HG03175 (cell line): ENCODE results near the gene SLC4A5.

Source experiments
- ATAC-seq: cut with Tn5 transposase; IDR thresholded peaks from one replicate; pipeline ENCODE4 v1.9.1; 2021; ENCODE audit warnings: mild to moderate bottlenecking, moderate library complexity; ENCODE audit not compliant: unreplicated experiment

The SLC4A5 gene

GRCh38 chr2:74343316-74343715 is at the start of gene SLC4A5:
Gene SLC4A5 (minus strand): TSS chr2:74343416. CDS start chr2:74315023, 28,393 bp downstream.
- ATAC-seq: no peak

GRCh38 chr2:74392449-74392743 is 49.2 kb upstream of the SLC4A5 start:
- ATAC-seq: no peak

- peak; percentile 79 for ATAC-seq
Observed at GRCh38 chr2:74391580-74392448, 48.6 kb upstream of the SLC4A5 start.

GRCh38 chr2:74391209-74391579 is 48.0 kb upstream of the SLC4A5 start:
- peak; percentile 18 for ATAC-seq

GRCh38 chr2:74390606-74391005 is 47.4 kb upstream of the SLC4A5 start:
- no peak for ATAC-seq

- ATAC-seq: no peak
Observed at GRCh38 chr2:74387346-74387745, 44.1 kb upstream of the SLC4A5 start.

- ATAC-seq: no peak
Observed at GRCh38 chr2:74385396-74385795, 42.2 kb upstream of the SLC4A5 start.

- no peak for ATAC-seq
Observed at GRCh38 chr2:74384051-74384450, 40.8 kb upstream of the SLC4A5 start.

GRCh38 chr2:74383254-74383653 is 40.0 kb upstream of the SLC4A5 start:
- no peak for ATAC-seq

- no peak for ATAC-seq
Observed at GRCh38 chr2:74381751-74382150, 38.5 kb upstream of the SLC4A5 start.

GRCh38 chr2:74379851-74380789 is 36.9 kb upstream of the SLC4A5 start, which contains the start of gene DCTN1:
Gene DCTN1 (minus strand): TSS chr2:74380311. CDS start chr2:74380037, 274 bp downstream.
- ATAC-seq: no peak

- no peak for ATAC-seq
Observed at GRCh38 chr2:74378007-74378406, 34.8 kb upstream of the SLC4A5 start.

GRCh38 chr2:74375838-74376237 is 32.6 kb upstream of the SLC4A5 start:
- ATAC-seq: no peak

GRCh38 chr2:74374509-74375205 is 31.4 kb upstream of the SLC4A5 start:
- no peak for ATAC-seq

- ATAC-seq: no peak
Observed at GRCh38 chr2:74373985-74374384, 30.8 kb upstream of the SLC4A5 start.

GRCh38 chr2:74373221-74373676 is 30.0 kb upstream of the SLC4A5 start:
- ATAC-seq: no peak

- ATAC-seq: no peak
Observed at GRCh38 chr2:74372674-74373073, 29.5 kb upstream of the SLC4A5 start.

- no peak for ATAC-seq
Observed at GRCh38 chr2:74371421-74371820, 28.2 kb upstream of the SLC4A5 start.

- ATAC-seq: no peak
Observed at GRCh38 chr2:74369976-74370375, 26.8 kb upstream of the SLC4A5 start.

GRCh38 chr2:74368499-74368898 is 25.3 kb upstream of the SLC4A5 start:
- no peak for ATAC-seq

GRCh38 chr2:74367789-74368188 is 24.6 kb upstream of the SLC4A5 start:
- ATAC-seq: no peak
